HL-60 (cell line): ENCODE data around the gene MYO9B.

Experiments used
- GABPA ChIP-seq: IDR thresholded peaks from 2 replicates; pipeline ENCODE4 v1.6.1; 2012; ENCODE audit warnings: low read depth
- POLR2AphosphoS5 ChIP-seq: IDR thresholded peaks from 2 replicates; pipeline ENCODE4 v1.6.1; 2012; ENCODE audit warnings: low read depth
- SPI1 ChIP-seq: IDR thresholded peaks from 2 replicates; pipeline ENCODE4 v1.6.1; 2012; ENCODE audit warnings: low read depth, mild to moderate bottlenecking, borderline replicate concordance
- TF ChIP-seq, protein P1 (sequence below): IDR thresholded peaks from one replicate; pipeline ENCODE4 v1.5.1; 2011; ENCODE audit warnings: low read length, control low read depth, inconsistent platforms; ENCODE audit not compliant: insufficient read depth
- TF ChIP-seq, protein P2 (sequence below): IDR thresholded peaks from 2 replicates; pipeline ENCODE4 v1.6.1; 2012; ENCODE audit warnings: low read depth; ENCODE audit not compliant: insufficient replicate concordance

DNA sequence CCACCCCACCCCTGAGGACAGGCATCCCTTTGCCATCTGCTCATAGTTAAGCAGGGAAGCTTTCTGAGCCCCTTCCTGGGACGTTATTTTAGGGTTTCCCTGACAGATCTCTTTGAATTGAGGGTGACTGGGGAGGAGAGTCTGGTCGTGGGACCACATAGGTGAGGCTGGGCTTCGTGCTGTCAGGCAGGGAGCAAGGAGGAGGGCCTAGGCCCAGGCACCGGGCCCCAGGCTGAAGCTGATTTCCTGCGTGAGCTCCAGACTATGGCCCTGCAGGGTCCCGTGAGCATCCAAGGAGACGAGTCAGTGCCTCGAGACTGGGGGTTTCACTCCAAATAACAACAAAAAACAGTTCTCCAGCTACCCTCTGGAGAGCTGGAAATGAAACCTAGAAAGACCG lies 60.4 kb downstream of the MYO9B start:
- TF ChIP-seq, protein P1, sequence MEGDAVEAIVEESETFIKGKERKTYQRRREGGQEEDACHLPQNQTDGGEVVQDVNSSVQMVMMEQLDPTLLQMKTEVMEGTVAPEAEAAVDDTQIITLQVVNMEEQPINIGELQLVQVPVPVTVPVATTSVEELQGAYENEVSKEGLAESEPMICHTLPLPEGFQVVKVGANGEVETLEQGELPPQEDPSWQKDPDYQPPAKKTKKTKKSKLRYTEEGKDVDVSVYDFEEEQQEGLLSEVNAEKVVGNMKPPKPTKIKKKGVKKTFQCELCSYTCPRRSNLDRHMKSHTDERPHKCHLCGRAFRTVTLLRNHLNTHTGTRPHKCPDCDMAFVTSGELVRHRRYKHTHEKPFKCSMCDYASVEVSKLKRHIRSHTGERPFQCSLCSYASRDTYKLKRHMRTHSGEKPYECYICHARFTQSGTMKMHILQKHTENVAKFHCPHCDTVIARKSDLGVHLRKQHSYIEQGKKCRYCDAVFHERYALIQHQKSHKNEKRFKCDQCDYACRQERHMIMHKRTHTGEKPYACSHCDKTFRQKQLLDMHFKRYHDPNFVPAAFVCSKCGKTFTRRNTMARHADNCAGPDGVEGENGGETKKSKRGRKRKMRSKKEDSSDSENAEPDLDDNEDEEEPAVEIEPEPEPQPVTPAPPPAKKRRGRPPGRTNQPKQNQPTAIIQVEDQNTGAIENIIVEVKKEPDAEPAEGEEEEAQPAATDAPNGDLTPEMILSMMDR = no peak
- TF ChIP-seq POLR2AphosphoS5 = no peak
- TF ChIP-seq, protein P2, sequence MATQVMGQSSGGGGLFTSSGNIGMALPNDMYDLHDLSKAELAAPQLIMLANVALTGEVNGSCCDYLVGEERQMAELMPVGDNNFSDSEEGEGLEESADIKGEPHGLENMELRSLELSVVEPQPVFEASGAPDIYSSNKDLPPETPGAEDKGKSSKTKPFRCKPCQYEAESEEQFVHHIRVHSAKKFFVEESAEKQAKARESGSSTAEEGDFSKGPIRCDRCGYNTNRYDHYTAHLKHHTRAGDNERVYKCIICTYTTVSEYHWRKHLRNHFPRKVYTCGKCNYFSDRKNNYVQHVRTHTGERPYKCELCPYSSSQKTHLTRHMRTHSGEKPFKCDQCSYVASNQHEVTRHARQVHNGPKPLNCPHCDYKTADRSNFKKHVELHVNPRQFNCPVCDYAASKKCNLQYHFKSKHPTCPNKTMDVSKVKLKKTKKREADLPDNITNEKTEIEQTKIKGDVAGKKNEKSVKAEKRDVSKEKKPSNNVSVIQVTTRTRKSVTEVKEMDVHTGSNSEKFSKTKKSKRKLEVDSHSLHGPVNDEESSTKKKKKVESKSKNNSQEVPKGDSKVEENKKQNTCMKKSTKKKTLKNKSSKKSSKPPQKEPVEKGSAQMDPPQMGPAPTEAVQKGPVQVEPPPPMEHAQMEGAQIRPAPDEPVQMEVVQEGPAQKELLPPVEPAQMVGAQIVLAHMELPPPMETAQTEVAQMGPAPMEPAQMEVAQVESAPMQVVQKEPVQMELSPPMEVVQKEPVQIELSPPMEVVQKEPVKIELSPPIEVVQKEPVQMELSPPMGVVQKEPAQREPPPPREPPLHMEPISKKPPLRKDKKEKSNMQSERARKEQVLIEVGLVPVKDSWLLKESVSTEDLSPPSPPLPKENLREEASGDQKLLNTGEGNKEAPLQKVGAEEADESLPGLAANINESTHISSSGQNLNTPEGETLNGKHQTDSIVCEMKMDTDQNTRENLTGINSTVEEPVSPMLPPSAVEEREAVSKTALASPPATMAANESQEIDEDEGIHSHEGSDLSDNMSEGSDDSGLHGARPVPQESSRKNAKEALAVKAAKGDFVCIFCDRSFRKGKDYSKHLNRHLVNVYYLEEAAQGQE = no peak
- no peak for TF ChIP-seq GABPA
- TF ChIP-seq SPI1 = no peak
